Caki2 (cell line): ENCODE data around the gene TPO. TPM values are rescaled to one million over a fixed set of nuclear protein-coding genes. Genes with fewer than 3 reads are reported as not detected.

ENCODE experiments used
- DNase-seq: peaks from one replicate; pipeline ENCODE4 v3.0.0-alpha.2; 2015; ENCODE audit warnings: low read depth
- in situ Hi-C: cut with HindIII; loops from 2 replicates; pipeline ENCODE4 v1.10.0; 2016; ENCODE audit warnings: low sequenced_read_pairs, low pct_unique_long_range_greater_than_20kb, mixed read lengths
- total RNA-seq: library from RNA; depleted of rRNA; stranded (reverse); fragments of >200 nt; shearing (Covaris generic); gene quantifications from 2 replicates; pipeline ENCODE4 v1.2.3, GENCODE V29; 2014; ENCODE audit warnings: low replicate concordance

Gene TPO
- total RNA-seq, 1 experiment from 2014 or later, result not detected

DNA sequence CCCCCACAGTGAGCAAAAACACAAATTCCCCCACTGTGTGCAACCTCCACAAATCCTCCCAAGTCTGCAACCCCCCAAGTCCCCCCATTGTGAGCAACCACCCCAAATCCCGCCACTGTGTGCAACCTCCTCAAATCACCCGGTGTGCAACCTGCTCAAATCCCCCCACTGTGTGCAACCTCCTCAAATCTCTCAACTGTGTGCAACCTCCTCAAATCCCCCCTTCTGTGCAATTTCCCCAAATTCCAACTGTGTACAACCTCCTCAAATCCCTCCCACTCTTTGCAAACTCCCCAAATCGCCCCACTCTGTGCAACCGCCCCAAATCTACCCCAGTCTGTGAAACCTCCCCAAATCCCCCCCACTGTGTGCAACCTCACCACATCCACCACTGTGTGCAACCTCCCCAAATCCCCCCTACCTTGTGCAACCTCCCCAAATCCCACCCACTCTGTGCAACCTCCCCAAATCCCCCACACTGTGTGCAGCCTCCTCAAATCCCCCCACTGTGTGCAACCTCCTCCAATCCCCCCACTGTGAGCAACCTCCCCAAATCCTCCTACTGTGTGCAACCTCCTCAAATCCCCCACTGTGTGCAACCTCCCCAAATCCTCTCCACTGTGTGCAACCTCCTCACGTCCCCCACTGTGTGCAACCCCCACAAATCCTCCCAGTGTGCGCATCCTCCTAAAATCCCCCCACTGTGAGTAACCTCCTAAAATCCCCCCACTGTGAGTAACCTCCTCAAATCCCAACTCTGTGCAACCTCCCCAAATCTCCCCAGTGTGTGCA, 115.2 kb downstream of the TPO start:
- DNase-seq, result no peak
- in situ Hi-C loops, result no loop called here

DNA sequence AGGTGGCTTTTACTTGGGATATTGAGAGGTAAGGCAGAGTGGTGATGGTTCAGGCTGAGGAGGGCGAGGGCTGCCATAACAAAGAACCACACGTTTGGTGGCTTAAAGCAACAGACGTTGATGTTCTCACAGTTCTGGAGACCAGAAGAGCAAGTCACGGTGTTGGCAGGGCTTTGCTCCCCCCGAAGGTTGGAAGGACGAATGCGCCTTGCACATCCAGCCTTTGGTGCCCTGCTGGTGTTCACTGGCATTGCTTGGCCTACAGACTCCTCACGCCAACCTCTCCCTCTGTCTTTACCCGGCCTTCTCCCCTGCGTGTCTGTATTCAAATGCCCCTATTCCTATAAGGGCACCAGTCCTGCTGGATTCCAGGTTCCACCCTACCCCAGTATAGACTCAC, 125.4 kb downstream of the TPO start:
- in situ Hi-C loops, result no loop called here
- peak; percentile 41 for DNase-seq

DNA sequence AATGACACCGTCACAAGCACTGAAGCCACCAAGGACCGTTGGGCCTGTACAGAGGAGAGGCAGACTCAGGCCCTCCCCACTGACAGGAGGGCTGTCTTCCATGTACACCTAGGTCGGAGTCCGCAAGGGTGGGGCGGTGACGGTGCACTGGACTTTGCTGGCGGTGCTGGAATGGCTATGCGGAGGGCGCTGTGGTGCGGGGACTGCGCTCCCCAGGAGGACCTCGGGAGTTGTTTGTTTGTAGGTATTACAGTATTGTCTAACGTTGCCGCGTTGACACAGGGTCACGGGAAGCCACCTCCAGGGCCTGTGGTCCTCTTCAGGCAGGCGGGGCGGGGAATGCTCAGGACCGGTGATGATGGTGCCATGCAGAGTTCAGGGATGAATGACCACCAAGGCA, 126.2 kb downstream of the TPO start:
- in situ Hi-C loops, result no loop called here
- DNase-seq, result no peak

DNA sequence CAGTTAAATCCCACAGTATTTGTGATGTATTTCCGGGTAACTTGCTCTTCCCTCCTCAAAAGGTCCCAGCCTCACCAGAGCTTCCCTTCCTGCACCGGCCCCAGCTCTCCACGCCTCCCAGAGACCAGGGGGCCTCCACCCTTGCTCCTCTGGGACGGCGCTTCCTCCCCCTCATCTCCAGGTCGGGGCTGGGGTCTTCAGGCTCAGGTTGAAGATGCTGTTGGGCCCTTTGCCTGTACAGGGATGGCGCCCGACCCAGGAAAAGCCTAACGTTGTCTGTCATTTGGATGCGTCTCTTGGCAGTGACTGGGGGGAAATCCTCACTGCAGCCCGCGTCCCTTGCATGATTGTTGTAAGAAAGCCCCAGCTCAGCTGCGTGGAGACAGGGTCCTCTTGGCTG, 126.7 kb downstream of the TPO start:
- in situ Hi-C loops, result no loop called here
- DNase-seq, result no peak

DNA sequence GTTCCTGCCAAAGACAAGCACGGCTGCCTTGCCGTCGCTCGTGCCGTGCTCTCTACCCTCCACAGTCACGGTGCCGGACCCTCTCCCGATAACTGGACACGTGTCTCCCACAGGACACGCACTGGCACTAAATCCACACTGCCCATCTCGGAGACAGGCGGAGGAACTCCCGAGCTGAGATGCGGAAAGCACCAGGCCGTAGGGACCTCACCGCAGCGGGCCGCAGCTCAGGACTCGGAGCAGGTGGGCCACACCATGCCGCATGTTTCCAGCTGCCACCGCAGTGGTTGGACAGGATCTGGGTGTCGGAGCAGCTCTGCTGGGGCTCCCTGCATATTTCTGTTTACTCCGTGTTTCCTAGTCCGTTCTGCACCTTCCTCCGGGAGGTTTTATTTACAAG, 127.2 kb downstream of the TPO start:
- in situ Hi-C loops, result no loop called here
- DNase-seq, result no peak

DNA sequence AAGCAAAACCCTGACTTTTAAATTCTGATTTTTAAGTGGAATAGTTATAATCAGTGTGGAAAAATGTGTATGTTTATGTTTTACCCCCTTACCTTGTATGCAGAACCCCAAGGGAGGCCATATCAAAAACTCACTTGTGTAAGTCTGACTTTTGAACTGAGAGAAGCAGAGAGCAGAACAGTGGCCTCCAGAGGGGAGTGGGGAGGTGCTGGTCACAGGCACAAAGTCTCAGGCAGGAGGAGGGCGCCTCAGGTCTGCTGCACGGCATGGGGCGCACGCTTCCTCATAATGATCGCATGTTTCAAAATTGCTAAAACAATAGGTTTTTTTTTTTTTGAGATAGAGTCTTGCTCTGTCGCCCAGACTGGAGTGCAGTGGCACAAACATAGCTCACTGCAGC, 127.8 kb downstream of the TPO start:
- DNase-seq, result no peak
- in situ Hi-C loops, result no loop called here

DNA sequence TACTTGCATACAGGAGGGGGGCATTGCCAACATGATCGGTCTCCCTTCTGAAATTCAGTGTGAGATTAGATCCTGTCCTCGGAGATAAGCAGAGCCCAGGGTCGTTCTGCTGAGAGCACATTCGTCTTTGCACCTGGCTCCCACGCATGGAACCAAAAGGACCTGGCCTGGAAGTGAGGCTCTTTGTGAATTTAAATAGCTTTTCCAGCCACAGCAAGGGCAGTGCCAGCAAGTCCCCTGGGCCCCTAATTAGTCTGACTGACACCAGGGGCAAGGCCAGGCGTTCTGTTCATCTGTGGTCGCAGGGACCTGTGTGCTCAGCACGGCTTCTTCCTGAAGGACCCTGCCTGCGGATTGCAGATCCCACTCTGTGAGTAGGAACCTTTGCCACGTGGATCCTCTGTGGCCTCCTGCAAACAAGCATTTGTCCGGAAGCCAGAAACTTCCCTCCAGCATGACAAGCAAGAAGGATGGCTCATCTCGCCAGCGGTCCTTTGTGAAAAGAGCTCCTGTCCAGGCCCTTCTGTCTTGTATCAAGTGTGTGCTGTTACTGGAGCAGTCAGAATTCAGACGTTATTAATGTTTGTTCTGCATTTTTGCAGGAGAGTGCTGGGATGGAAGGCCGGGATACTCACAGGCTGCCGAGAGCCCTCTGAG, 128.7 kb downstream of the TPO start:
- DNase-seq, result no peak
- in situ Hi-C loops, result no loop called here

DNA sequence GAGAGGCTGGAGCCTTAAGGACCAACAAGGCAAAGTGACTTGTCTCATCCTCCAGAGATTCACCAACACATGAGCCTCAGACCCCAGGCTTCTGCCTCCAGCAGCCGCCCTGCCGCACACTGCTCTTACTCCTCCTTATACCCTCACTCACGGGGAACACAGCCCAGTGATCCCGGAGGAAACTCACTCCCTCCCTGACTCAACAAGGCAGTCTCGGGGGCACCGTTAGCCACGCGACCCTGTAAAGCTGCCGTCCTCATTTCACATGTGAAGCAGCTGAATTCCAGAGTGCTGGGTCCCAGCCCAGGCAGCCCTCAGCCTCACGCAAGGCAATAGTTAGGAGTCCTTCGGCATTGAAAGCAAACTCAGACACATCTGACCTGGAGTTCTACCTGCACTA, 129.7 kb downstream of the TPO start:
- in situ Hi-C loops, result no loop called here
- DNase-seq, result no peak

DNA sequence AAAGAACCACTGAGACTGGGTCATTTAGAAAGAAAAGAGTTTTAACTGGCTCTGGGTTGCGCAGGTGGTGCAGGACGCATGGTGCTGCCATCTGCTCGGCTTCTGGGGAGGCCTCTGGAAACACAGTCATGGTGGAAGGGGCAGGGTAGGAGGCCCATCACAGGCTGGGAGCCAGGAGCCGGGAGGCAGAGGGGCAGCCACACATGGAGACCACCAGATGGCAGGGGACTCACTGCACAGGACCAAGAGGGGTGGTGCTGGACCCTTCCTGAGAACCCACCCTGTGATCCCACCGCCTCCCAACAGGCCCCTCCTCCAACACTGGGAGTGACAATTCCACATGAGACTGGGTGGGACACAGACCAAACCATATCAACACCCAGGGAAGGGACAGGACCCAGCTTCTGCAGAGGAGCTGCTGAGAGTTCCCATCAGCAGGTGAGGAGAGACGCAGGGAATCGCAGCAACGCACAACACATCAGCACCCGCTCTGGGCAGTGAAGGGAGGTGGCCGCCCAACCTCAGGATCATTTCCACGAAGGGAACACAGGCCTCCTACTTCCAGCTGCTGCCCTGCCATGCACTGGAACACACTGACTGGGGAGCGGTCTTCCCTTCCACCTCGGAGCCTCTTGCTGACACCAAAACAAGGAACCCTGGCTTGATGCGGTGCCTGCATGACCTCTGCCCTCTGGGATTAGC, 130.7 kb downstream of the TPO start:
- in situ Hi-C loops, result no loop called here
- no peak for DNase-seq

DNA sequence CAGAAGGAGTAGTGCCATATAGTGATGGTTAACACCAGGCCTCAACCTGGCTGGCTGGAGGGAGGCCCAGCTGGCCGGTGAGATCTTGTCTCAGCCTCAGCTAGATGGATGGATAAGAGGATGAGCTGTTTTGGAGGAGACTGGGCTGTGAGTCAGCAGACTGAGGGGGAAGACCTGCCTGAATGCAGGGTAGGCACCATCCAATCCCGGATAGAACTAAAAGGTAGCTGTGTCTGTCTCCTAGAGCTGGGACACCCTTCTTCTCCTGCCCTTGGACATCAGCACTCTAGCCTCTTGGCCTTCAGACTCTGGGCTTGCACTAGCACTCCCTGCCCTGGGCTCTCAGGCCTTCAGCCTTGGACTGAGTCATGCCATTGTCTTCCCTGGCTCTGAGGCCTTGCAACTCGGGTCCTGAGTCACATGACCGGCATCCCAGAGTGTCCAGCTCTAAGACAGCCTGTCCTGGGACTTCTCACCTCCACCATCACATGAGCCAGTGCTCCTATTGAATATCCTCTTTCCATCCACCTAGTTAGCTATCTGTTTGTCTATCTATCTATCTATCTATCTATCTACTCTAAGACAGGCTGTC, 131.3 kb downstream of the TPO start:
- in situ Hi-C loops, result no loop called here
- DNase-seq, result no peak

DNA sequence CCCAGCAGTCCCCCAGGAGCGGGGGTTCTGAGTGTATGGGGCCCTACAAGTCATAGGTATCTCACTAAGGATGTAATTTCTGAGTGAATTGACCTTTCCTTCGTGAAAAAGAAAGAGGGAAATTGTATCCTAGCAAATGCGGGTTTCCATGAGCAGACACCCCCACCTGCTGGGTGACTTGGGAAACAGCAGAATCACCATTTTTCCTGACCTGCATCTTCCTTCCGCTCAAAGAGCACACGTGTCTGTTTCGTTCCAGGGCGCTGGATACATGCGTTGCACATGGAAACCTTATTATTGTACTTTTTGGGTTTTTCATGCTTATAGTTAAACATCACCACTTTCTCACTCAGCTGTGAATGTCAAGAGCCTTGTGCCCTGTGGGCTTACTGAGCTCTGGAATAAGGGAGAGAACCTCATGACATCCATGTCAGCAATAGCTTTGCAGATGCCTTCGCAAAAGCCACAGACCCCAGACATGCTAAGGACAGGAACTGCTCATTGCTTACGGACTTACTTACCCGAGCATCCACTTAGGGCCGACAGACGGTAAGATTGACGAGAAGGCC, 132.8 kb downstream of the TPO start:
- DNase-seq, result peak; percentile 55
- in situ Hi-C loops, result no loop called here

DNA sequence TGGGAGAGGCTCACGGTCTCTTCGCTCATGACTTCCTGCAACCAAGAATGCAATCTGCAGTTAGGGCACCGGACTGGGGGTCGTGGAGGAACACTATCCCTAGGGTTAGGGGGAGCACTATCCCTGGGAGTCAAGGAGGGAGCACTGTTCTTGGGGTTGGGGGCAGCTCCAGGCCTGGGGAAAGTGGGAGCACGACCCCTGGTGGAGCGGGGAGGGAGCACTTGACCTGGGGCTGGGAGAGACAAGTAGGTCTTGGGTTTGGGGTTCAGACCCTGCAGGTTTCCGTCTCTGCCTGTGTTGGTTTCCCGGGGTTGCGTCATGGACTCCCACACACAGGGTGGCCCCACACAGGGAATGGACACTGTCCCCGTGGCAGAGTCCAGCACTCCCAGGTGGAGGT, 133.6 kb downstream of the TPO start:
- in situ Hi-C loops, result no loop called here
- DNase-seq, result no peak

DNA sequence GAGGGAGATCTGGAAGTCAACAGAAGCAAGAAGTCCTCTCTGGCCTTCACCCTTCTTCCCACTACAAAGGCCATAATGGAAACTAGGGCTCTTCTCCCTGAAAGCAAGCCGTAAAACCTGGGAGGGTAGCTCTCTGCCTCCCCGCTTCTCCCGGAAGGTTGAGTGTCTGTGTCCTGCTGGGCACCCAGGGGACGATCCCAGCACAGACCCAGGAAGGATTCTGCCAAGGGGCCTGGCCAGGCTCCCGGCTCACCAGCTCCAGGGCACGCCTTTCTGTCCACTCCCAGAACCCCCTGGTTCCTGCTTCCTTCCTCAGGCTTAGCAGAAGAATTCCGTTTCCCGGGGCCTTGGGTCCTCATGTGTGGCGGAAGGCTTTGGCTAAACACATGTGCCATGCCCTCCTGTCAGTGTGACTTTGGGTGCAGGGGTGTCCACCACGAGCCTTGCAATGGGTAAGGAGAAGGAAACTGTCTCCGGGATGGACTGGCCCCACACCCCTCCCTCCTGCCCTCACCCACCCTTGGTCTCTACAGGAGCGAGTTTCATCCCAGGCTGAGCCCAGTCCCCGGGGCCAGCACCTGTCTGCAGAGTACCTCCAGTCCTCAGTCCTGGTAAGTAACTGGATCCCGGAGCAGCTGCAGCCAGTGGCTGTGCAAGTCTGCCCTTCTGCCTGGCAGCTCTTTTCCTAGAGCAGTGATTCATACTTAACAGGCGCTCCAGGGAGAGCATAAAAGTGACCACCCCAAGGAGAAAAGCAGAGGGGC, 135.8 kb downstream of the TPO start:
- no peak for DNase-seq
- in situ Hi-C loops, result no loop called here

DNA sequence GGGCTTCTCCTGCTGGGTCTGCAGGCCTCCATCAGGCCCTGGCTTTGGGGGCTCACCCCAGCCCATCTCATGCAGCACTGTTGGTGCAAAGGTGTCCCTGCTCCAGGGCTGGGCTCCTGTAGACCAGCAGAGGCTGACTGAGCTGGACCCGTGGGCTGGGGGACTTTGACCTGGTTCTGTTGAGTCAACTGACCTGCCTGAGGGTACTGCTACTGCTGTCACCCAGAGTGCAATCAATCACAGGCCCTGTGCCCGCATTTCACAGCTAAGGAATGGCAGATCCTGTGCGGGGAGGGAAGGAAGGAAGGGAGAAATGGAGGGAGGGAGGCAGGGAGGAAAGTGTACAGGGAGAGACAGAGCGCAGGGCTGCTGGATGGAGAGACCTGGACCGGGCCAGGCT, 136.8 kb downstream of the TPO start:
- in situ Hi-C loops, result loop anchor here (5.0 kb wide), 1 partner anchor 192 kb away; the partner anchor contains the start of gene PXDN
- DNase-seq, result no peak

DNA sequence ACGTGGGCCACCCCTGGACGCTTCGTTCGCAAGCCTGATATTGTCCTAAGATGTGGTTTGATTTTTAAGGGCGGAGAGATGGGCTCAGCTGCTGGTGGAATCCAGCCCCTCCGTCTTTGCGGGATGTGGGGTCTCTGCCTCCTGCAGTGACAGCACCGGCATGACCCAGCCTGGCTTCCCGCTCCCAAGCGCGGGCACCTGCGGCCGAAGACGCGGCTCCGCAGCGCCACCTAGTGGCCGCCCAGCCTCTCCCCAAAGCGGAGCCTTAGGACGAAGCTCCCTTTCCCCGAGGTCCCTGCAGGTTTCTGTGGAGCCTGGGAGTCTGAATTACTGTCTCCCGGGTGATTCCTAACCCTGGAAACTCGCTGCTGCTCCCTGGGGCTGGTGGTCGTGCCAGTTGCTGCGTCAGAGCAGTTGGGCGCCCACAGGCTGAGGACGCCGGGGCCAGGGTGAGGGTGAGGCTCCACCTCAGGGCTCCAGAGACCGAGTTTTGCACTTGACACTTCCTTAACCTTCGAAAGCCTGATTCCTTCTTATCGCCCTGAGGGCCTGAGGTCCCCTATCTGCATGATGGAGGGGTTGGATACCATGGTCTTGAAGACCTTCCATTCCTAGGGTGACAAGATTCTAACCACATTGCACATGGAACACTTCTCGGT, 137.5 kb downstream of the TPO start:
- peak; percentile 52 for DNase-seq
- in situ Hi-C loops, result loop anchor here (5.0 kb wide), 1 partner anchor 192 kb away; the partner anchor contains the start of gene PXDN

DNA sequence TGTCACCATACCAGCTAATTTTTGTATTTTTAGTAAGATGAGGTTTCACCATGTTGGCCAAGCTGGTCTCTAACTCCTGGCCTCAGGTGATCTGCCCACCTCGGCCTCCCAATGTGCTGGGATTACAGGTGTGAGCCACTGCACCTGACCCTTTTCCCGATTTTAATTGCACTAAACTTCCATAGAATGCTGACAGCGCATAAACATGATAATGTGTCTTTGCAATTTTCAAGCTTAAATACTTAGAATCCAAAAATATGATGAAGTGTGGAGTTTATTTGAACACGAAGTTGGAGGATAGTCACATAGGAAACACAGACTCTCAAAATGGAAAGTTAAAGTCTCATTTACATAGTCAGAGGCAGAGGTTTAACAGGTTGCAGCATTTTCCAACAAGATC, 138.6 kb downstream of the TPO start:
- in situ Hi-C loops, result loop anchor here (5.0 kb wide), 1 partner anchor 190 kb away; the partner anchor contains the start of gene PXDN
- no peak for DNase-seq

DNA sequence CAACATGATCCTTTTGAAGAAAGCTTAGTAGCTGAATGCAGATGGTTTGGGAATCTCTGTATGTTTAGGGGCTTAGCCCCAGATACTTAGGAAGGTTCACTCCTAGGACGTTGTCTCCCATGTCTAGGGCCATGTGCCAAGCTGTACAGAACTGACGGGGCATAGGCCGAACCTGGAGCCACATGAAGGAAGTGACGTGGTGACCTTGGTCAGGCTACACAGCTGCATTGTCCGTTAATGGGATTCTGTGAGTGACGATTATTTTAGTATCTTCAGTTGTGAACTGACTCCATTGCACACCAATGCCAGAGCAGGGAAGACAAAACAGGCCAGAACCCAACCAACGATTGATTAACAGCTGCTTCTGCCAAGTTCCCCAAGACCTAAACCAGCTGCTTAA, 139.3 kb downstream of the TPO start:
- in situ Hi-C loops, result loop anchor here (5.0 kb wide), 1 partner anchor 190 kb away; the partner anchor contains the start of gene PXDN
- no peak for DNase-seq
